Left ventricle myocardium inferior (tissue), 1 donor: Measurements from ENCODE around the gene SRP68. TPM values are rescaled to one million over a fixed set of nuclear protein-coding genes. Genes with fewer than 3 reads are reported as not detected.

Experiments used
- DNase-seq: peaks from one replicate; pipeline ENCODE4 v3.0.0-alpha.2; 2020
- H3K27ac ChIP-seq: fragments of 200-600 bp; replicated peaks from 2 replicates; pipeline ENCODE4 v1.8.0; 2021
- H3K27me3 ChIP-seq: fragments of 200-600 bp; 2 replicates; pipeline ENCODE4 v1.8.0; 2021; ENCODE audit warnings: low read depth
- H3K36me3 ChIP-seq: fragments of 200-600 bp; 2 replicates; pipeline ENCODE4 v1.8.0; 2021
- H3K4me1 ChIP-seq: fragments of 200-600 bp; 2 replicates; pipeline ENCODE4 v1.8.0; 2021
- H3K4me3 ChIP-seq: fragments of 200-600 bp; 2 replicates; pipeline ENCODE4 v1.8.0; 2021; ENCODE audit warnings: mild to moderate bottlenecking, moderate library complexity
- H3K9me3 ChIP-seq: fragments of 200-600 bp; replicated peaks from 2 replicates; pipeline ENCODE4 v1.8.0; 2021
- intact Hi-C: fragments of 100-400 bp; cut with micrococcal nuclease; formaldehyde crosslinking; loops from one replicate; pipeline ENCODE4 v1.11.0; 2022
- total RNA-seq: library from RNA; stranded (reverse); fragmentation: NEBNext Ultra II Directional; extraction: Animal tissue kit (Norgen Biotek cat#: 25700); gene quantifications from one replicate; pipeline ENCODE4 v1.2.1, GENCODE V29; 2021
- TF ChIP-seq, protein P1 (sequence below): fragments of 200-600 bp; IDR thresholded peaks from 2 replicates; pipeline ENCODE4 v1.8.0; 2021; ENCODE audit warnings: antibody characterized with exemption, mild to moderate bottlenecking, borderline replicate concordance
- donor health status: DM: no; HTN: yes; CAD: no; lungs with severe emphysema.

The SRP68 gene
- total RNA-seq, 1 donor from 2014 or later: 57.4 TPM

DNA sequence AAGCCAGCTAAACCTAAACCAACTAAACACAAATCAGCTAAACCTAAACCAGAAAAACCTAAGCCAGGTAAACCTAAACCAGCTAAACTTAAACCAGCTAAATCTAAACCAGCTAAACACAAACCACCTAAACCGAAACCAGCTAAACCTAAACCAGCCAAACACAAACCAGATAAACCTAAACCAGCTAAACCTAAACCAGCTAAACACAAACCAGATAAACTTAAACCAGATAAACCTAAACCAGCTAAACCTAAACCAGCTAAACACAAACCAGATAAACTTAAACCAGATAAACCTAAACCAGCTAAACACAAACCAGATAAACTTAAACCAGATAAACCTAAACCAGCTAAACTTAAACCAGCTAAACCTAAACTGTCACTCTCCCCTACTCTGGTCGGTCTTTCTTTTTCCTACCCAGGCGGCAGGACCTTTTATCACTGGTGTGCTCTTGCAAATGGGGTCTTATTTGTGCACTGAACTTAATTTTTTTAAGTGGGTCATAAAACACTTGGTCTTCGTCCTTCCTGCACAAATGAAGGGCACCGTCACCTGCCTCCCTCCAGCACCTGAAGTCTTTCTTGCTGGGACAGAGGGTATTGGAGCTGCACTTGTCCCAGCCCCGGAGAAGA lies 52.4 kb downstream of the SRP68 start:
- TF ChIP-seq, protein P1, sequence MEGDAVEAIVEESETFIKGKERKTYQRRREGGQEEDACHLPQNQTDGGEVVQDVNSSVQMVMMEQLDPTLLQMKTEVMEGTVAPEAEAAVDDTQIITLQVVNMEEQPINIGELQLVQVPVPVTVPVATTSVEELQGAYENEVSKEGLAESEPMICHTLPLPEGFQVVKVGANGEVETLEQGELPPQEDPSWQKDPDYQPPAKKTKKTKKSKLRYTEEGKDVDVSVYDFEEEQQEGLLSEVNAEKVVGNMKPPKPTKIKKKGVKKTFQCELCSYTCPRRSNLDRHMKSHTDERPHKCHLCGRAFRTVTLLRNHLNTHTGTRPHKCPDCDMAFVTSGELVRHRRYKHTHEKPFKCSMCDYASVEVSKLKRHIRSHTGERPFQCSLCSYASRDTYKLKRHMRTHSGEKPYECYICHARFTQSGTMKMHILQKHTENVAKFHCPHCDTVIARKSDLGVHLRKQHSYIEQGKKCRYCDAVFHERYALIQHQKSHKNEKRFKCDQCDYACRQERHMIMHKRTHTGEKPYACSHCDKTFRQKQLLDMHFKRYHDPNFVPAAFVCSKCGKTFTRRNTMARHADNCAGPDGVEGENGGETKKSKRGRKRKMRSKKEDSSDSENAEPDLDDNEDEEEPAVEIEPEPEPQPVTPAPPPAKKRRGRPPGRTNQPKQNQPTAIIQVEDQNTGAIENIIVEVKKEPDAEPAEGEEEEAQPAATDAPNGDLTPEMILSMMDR: no peak
- intact Hi-C loops: no loop called here

DNA sequence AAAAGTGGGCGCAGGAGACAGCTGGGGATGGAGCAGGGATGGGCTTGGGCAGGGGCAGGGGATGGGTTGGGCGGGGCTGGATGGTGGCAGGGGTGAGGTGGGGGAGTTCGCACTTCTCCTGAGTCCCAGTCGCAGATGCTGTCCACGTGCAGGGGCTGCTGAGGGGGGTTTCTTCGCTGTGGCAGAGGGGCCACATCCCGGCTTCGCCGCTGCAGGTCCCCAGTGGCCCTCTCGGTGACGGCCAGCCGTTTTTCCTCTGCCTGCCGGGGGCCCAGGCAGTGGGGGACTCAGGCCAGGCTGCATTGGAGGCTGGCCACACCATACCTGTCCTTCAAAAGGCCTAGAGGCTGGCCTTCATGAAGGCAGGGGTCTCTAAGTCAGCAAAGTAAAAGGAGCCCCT lies 53.5 kb downstream of the SRP68 start:
- DNase-seq: no peak
- Histone ChIP-seq H3K4me1 (peaks cover 6% of the 10 kb centered on the region), H3K4me3 (no peak overlapping the region), H3K27ac (no peak overlapping the region), H3K36me3 (no peaks in the 10 kb centered on the region), H3K27me3 (peaks cover 38% of the 10 kb centered on the region), H3K9me3 (no peaks in the 10 kb centered on the region)
- TF ChIP-seq, protein P1: no peak
- intact Hi-C loops: no loop called here

More for the DNA sequence above, 52.4 kb downstream of the SRP68 start:
- Histone ChIP-seq H3K27me3 (peaks cover 31% of the 10 kb centered on the region), H3K27ac (no peak overlapping the region), H3K36me3 (no peaks in the 10 kb centered on the region), H3K9me3 (no peaks in the 10 kb centered on the region), H3K4me1 (no peaks in the 10 kb centered on the region), H3K4me3 (no peak overlapping the region)
- no peak for DNase-seq

DNA sequence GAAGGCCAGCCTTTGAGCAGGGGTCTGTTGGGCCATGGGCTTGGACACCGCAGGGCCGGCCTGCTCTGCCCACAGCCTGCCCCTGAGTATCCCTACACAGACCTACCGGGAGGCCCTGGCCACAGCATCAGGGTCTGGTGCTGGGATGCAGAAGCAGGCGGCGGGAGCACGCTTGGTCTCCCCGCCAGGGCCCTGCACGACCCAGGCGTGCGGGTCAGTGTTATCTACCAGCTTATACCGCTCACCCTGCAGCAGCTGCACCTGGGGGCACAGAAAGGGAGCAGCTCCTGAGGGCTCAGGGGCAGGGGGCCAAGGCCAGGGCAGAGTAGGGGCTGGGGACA lies 54.0 kb downstream of the SRP68 start:
- no peak for DNase-seq
- Histone ChIP-seq H3K4me3 (no peak overlapping the region), H3K27ac (no peak overlapping the region), H3K9me3 (no peaks in the 10 kb centered on the region), H3K27me3 (peaks cover 38% of the 10 kb centered on the region), H3K36me3 (no peaks in the 10 kb centered on the region), H3K4me1 (peaks cover 6% of the 10 kb centered on the region)
- intact Hi-C loops: no loop called here
- TF ChIP-seq, protein P1: no peak

DNA sequence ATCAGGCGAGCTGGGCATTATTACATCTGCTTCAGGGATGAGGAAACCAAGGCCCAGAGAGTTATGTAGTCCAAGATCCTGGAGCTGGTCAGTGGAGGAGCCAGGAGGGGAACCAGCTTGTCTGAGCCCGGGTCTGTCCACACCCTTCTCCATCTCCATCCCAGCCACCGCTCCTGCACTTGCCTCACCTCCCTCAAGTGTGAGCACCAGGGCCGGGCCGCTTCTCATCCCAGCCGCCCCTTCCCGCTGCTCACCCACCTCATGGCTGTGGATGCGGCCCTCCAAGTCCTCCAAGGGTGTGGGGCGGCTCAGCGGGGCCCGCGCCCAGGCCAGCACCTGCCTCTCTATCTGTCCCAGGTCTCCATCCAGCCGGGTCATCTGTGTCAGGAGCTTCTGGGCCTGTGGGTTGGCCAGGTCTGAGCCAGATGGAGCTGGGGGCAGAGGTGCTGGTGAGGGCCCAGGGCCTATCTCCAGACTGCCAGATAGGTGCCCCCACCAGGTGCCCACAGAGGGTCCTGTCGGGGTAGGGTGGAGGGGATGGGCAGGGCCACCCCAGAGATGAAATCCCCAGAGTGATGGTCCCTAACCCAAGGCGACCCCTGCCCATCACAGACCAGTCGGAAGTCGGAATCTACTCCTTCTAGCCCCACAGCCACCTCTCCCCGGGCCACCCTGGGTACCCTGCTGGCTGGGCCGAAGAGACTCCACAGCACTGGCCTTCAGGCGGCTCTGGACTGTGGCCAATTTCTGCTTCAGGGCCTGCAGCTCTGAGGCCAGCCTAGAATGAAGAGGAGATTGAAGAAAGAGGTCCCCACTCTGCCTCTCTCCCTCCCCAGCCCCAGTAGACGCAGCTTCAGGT lies 54.6 kb downstream of the SRP68 start:
- H3K4me1 ChIP-seq: peaks cover 6% of the 10 kb centered on the region
- intact Hi-C loops: no loop called here
- H3K27ac ChIP-seq: no peak overlapping the region
- no peak overlapping the region for H3K4me3 ChIP-seq
- peaks cover 38% of the 10 kb centered on the region for H3K27me3 ChIP-seq
- no peak for DNase-seq
- TF ChIP-seq, protein P1: no peak
- H3K36me3 ChIP-seq: no peaks in the 10 kb centered on the region
- H3K9me3 ChIP-seq: no peaks in the 10 kb centered on the region

DNA sequence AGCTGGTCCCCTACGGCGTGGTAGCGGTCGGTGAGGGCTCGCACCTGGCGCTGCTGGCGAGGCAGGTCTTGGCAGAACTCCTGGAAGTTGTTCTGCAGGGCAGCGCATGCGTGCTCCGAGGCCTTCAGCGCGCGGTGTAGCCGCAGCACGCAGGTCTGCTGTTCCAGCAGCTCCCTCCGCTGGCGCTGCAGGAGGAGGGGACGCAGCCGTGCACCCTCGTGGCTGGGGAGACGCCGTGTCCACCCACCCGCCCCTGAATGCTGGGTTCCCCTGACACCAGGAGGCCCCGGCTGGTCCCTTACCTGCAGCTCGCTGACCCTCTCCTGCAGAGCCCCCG lies 57.4 kb downstream of the SRP68 start:
- Histone ChIP-seq H3K4me3 (no peak overlapping the region), H3K36me3 (no peaks in the 10 kb centered on the region), H3K27me3 (peaks cover 17% of the 10 kb centered on the region), H3K4me1 (peaks cover 6% of the 10 kb centered on the region), H3K27ac (no peak overlapping the region), H3K9me3 (no peaks in the 10 kb centered on the region)
- TF ChIP-seq, protein P1: no peak
- intact Hi-C loops: no loop called here
- DNase-seq: no peak
